ENCODE data around the gene GGA2. TPM values are rescaled to one million over a fixed set of nuclear protein-coding genes. Genes with fewer than 3 reads are reported as not detected.

The GGA2 gene
- total RNA-seq, 1 experiment from 2014 or later = 26.5 TPM

- ChIA-PET CTCF (interaction anchor here (0.6 kb wide), 1 partner anchor 692 kb away, joined by 3 read pairs; no protein-coding TSS in a partner anchor), POLR2A (ENCODE audit: unreplicated experiment) (no interaction called here)
- peak; percentile 69 for DNase-seq
- no TSS peak for BruUV-seq (replicated peaks)
- H3K27ac ChIP-seq (ENCODE audit: low read length) = no peak overlapping the region
- H3K4me3 ChIP-seq (ENCODE audit: low read length) = no peak overlapping the region
- H3F3A ChIP-seq (ENCODE audit: low read length, unreplicated experiment) = no peaks in the 10 kb centered on the region
- no peak overlapping the region for H2AFZ ChIP-seq (ENCODE audit: low read length)
- H3K4me1 ChIP-seq (ENCODE audit: insufficient read depth, low read length) = peaks cover 14% of the 10 kb centered on the region
- no peak overlapping the region for H3K9ac ChIP-seq (ENCODE audit: low read length)
- peak; percentile 89 for ATAC-seq
- TF ChIP-seq EZH2 (IDR thresholded peaks at IDR 0.05; ENCODE audit: low read length, unreplicated experiment) = no peak
- TF ChIP-seq CTCF (conservative IDR thresholded peaks at IDR 0.05; ENCODE audit: low read depth, low read length) = no peak
- TF ChIP-seq EZH2phosphoT487 (IDR thresholded peaks at IDR 0.05; ENCODE audit: borderline replicate concordance, low read length) = no peak
- no peaks in the 10 kb centered on the region for H3K27me3 ChIP-seq (ENCODE audit: low read length)
- intact Hi-C loops (cut with micrococcal nuclease) = no loop called here
- H3K9me3 ChIP-seq (ENCODE audit: low read length) = no peaks in the 10 kb centered on the region
- H3K4me2 ChIP-seq (ENCODE audit: low read length) = no peak overlapping the region
- H3K79me2 ChIP-seq (ENCODE audit: low read length) = no peaks in the 10 kb centered on the region
- no peaks in the 10 kb centered on the region for H4K20me1 ChIP-seq (ENCODE audit: low read length)
- H3K36me3 ChIP-seq (ENCODE audit: low read depth, low read length) = peaks cover 22% of the 10 kb centered on the region; the same call in 1 of the 2 replicates
- H3K9me2 ChIP-seq (replicated peaks; ENCODE audit: low read length) = no peaks in the 10 kb centered on the region
Observed at GRCh38 chr16:23491490-23492391, 18.6 kb downstream of the GGA2 start.

- no peaks in the 10 kb centered on the region for H3K79me2 ChIP-seq (ENCODE audit: low read length)
- DNase-seq = peak; percentile 61
- peaks cover 29% of the 10 kb centered on the region for H3K36me3 ChIP-seq (ENCODE audit: low read depth, low read length)
- H3K9me3 ChIP-seq (ENCODE audit: low read length) = no peaks in the 10 kb centered on the region
- no peaks in the 10 kb centered on the region for H3F3A ChIP-seq (ENCODE audit: low read length, unreplicated experiment)
- H3K9me2 ChIP-seq (replicated peaks; ENCODE audit: low read length) = no peaks in the 10 kb centered on the region
- ATAC-seq = no peak; the same call in 1 of the 2 replicates
- BruUV-seq (replicated peaks) = no TSS peak
- no peaks in the 10 kb centered on the region for H4K20me1 ChIP-seq (ENCODE audit: low read length)
- no peak overlapping the region for H3K9ac ChIP-seq (ENCODE audit: low read length)
- H3K27me3 ChIP-seq (ENCODE audit: low read length) = no peaks in the 10 kb centered on the region
- peaks cover under 1% of the 10 kb centered on the region; the same call in 1 of the 2 replicates for H3K4me1 ChIP-seq (ENCODE audit: insufficient read depth, low read length)
- ChIA-PET CTCF (no interaction called here), POLR2A (ENCODE audit: unreplicated experiment) (no interaction called here)
- no peak overlapping the region for H3K4me3 ChIP-seq (ENCODE audit: low read length)
- intact Hi-C loops (cut with micrococcal nuclease) = no loop called here
- TF ChIP-seq EZH2 (IDR thresholded peaks at IDR 0.05; ENCODE audit: low read length, unreplicated experiment) (no peak), EZH2phosphoT487 (IDR thresholded peaks at IDR 0.05; ENCODE audit: borderline replicate concordance, low read length) (no peak), CTCF (conservative IDR thresholded peaks at IDR 0.05; ENCODE audit: low read depth, low read length) (no peak)
- no peak overlapping the region for H3K4me2 ChIP-seq (ENCODE audit: low read length)
- no peak overlapping the region for H2AFZ ChIP-seq (ENCODE audit: low read length)
- no peak overlapping the region for H3K27ac ChIP-seq (ENCODE audit: low read length)
Observed at GRCh38 chr16:23486480-23486879, 23.8 kb downstream of the GGA2 start.

GRCh38 chr16:23485841-23486240, 24.5 kb downstream of the GGA2 start:
- H3K27ac ChIP-seq (ENCODE audit: low read length) = no peak overlapping the region
- H3K36me3 ChIP-seq (ENCODE audit: low read depth, low read length) = peaks cover 23% of the 10 kb centered on the region
- no peak overlapping the region for H2AFZ ChIP-seq (ENCODE audit: low read length)
- no peaks in the 10 kb centered on the region for H3K27me3 ChIP-seq (ENCODE audit: low read length)
- no peaks in the 10 kb centered on the region for H4K20me1 ChIP-seq (ENCODE audit: low read length)
- no peaks in the 10 kb centered on the region for H3F3A ChIP-seq (ENCODE audit: low read length, unreplicated experiment)
- no peaks in the 10 kb centered on the region for H3K79me2 ChIP-seq (ENCODE audit: low read length)
- H3K9me2 ChIP-seq (replicated peaks; ENCODE audit: low read length) = no peaks in the 10 kb centered on the region
- BruUV-seq (replicated peaks) = no TSS peak
- H3K4me1 ChIP-seq (ENCODE audit: insufficient read depth, low read length) = no peaks in the 10 kb centered on the region
- no peaks in the 10 kb centered on the region for H3K9me3 ChIP-seq (ENCODE audit: low read length)
- CTCF ChIA-PET = no interaction called here
- intact Hi-C loops (cut with micrococcal nuclease) = no loop called here
- H3K9ac ChIP-seq (ENCODE audit: low read length) = no peak overlapping the region
- no peak overlapping the region for H3K4me3 ChIP-seq (ENCODE audit: low read length)
- TF ChIP-seq CTCF (conservative IDR thresholded peaks at IDR 0.05; ENCODE audit: low read depth, low read length) (no peak), EZH2 (IDR thresholded peaks at IDR 0.05; ENCODE audit: low read length, unreplicated experiment) (no peak), EZH2phosphoT487 (IDR thresholded peaks at IDR 0.05; ENCODE audit: borderline replicate concordance, low read length) (no peak)
- H3K4me2 ChIP-seq (ENCODE audit: low read length) = no peak overlapping the region
- POLR2A ChIA-PET (ENCODE audit: unreplicated experiment) = no interaction called here
- ATAC-seq = no peak
- no peak for DNase-seq
